GM12874 (cell line): ENCODE data around the gene DTHD1.

Source experiments
- TF ChIP-seq, protein P1 (sequence below): IDR thresholded peaks from 2 replicates; pipeline ENCODE4 v1.5.1; 2011; ENCODE audit warnings: low read depth, mild to moderate bottlenecking, control low read depth, low read length, moderate library complexity; ENCODE audit not compliant: insufficient read depth

Gene DTHD1

DNA sequence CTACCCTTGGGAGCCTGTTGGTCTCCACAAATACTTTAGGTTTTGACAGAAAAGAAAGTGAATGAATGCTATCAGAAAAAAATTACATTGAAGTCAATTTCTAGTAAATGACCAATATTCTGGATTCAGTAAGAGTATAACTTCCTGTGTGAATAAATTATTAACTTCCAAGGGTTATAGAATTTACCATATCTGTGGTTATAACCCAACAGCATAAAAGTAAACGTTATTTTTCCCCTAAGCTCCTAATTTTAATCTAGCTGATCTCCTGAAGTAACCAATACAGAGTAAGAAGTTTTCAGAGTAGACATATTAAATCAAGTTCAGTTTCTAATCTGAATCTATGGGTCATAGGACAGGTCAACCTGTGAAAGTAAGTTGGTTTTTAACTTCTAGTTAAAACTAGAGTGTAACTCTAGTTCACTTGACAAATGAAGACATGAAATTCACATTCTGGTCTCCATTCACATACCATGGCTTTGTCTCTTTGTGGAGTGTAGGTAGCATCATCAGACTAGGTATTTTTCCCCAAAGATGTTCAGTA lies 22.8 kb downstream of the DTHD1 start:
- TF ChIP-seq, protein P1, sequence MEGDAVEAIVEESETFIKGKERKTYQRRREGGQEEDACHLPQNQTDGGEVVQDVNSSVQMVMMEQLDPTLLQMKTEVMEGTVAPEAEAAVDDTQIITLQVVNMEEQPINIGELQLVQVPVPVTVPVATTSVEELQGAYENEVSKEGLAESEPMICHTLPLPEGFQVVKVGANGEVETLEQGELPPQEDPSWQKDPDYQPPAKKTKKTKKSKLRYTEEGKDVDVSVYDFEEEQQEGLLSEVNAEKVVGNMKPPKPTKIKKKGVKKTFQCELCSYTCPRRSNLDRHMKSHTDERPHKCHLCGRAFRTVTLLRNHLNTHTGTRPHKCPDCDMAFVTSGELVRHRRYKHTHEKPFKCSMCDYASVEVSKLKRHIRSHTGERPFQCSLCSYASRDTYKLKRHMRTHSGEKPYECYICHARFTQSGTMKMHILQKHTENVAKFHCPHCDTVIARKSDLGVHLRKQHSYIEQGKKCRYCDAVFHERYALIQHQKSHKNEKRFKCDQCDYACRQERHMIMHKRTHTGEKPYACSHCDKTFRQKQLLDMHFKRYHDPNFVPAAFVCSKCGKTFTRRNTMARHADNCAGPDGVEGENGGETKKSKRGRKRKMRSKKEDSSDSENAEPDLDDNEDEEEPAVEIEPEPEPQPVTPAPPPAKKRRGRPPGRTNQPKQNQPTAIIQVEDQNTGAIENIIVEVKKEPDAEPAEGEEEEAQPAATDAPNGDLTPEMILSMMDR = no peak

DNA sequence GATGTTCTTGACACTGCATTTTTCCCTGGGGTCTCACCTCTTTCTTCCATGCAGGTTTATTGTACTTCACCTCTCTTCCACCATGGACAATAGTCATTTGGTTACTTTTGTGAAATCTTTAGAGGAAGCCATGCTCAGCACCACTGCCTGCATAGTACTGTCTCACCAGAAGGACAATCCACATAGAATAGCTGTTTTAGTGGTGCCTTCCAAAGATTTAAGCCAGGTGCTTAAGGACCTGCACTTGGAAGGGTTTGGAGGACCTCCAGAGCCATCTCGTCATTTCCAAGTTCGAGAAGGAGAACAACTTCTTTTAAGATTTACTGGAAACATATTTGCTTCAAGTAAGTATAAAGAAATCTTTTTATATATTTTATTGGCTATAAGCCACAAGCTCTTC lies 26.7 kb downstream of the DTHD1 start:
- TF ChIP-seq, protein P1 = no peak

DNA sequence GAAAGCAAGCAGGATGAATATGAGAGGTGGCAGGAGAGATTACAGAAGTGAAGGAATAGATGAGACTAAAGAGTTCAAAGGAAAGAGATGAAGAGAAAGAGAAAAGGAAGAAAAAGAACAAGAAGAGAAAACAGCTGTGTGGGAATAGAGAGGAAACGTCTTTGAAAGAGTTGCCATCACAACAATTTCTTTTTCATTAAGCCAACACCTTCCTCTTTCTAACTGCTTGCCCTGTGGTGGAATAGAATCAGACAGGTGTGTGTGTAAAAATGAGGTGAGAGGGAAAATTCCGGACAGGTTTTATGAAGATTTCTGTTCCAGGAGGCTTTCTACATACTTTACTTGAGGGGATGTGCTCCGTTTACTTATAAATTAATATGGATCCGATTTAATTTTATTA lies 28.8 kb downstream of the DTHD1 start:
- TF ChIP-seq, protein P1 = no peak

DNA sequence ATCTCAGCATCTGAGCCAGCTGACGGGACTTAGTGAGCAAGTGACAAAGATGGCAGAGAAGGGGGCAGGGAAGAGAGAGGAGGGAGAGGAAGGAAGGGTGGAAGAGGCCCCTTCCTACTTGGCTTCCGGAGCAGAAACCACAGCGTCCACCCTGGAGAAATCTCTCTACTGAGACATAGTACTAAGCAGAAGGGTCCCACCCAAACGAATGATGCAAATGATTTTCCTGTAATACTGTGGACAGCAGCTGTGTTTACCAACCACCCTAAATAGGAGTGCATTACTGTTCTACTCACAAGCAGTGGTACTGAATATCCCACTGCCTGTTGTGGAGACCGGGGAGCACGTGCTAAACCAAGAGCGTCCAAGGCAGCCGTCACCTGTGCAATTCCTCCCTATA lies 29.4 kb downstream of the DTHD1 start:
- TF ChIP-seq, protein P1 = no peak

DNA sequence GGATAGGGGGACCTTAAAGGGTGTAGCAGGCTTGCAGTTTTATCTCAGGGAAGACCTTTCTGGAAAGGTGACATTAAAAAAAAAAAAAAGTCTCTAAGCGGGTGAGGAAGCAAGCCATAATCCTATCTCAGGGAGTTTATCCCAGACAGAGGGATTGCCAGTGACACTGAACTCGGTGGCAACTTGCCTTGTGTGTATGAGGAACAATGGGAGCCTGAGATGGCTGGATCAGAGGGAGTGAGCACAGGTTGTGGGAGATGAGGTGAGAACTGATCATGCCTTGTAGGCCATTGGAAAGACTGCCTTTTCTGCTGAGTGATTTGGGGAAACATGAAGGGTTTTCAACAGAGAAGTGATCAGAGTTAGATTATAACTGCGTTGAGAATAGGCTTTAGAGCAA lies 31.1 kb downstream of the DTHD1 start:
- TF ChIP-seq, protein P1 = no peak

DNA sequence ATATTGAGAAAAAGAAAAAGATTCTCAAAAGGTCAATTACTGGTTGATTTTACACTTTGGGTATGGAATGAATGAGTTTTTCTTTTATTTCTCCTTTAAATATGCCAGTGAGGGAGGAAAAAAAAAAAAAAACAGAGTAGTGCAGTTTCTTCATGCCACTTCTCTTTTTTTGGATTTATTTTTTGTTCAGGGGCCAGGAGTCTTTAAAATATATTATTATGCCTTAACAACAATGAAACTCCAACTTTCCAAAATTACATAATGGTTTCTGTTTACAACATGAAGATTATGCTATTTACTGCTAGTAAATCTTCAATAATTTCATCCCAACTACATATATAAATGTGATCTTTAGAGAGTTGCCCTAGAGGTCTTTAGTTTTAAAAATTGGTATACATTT lies 31.9 kb downstream of the DTHD1 start:
- TF ChIP-seq, protein P1 = no peak

DNA sequence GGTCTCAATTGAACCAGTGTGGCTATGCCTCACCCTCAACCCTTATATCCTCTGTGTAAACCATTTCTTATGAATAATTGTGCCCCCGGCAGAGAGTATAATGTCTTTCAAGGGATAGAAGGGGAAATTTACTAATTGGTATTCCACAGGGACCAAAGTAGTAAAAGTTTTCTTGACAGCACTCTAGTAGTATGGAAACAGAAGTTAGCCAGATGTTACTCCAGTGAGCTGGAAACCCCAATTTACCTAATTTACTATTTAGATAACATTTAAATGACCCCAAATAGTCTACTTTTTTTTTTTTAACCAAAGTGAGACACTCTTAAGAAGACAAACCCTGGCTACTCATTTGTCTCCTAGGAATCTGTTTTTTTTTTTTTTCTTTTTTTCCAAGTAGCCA lies 32.3 kb downstream of the DTHD1 start:
- TF ChIP-seq, protein P1 = no peak
